Tibial nerve (tissue), 4 donors: ENCODE data around the gene LRRC10. TPM values are rescaled to one million over a fixed set of nuclear protein-coding genes. Genes with fewer than 3 reads are reported as not detected.
A peak's percentile ranks its signal among the peaks of the same experiment; 100 is the strongest.

Experiments used
- DNase-seq, 2 donors: peaks; one replicate each; pipeline ENCODE4 v3.0.0-alpha.2; 2019; ENCODE audit warnings: low spot score in 2 of 2
- H3K27ac ChIP-seq, 4 donors: fragments of 200-600 bp; sonication (generic) in 3 of 4; one replicate each; pipeline ENCODE4 v1.5.1; 2017 to 2019; ENCODE audit warnings: mild to moderate bottlenecking in 1 of 4
- H3K27me3 ChIP-seq, 2 donors: fragments of 200-600 bp; sonication (generic) in 1 of 2; one replicate each; pipeline versions ENCODE4 v1.5.1 to v1.6.0; 2017 to 2019
- H3K36me3 ChIP-seq, 3 donors: fragments of 200-600 bp; sonication (generic); one replicate each; pipeline ENCODE4 v1.5.1; 2018 to 2019
- H3K4me1 ChIP-seq, 4 donors: fragments of 200-600 bp; sonication (generic) in 3 of 4; one replicate each; pipeline ENCODE4 v1.5.1; 2017 to 2019
- H3K4me3 ChIP-seq, 4 donors: fragments of 200-600 bp; sonication (generic) in 3 of 4; one replicate each; pipeline ENCODE4 v1.5.1; 2017 to 2019; ENCODE audit warnings: mild to moderate bottlenecking in 1 of 4, moderate library complexity in 1 of 4
- H3K9me3 ChIP-seq, 4 donors: fragments of 200-600 bp; sonication (generic) in 3 of 4; one replicate each; pipeline ENCODE4 v1.5.1; 2017 to 2019
- CTCF ChIP-seq, 5 experiments: fragments of 200-600 bp in 3 of 5; fragments of 450-650 bp in 2 of 5; sonication (generic) in 3 of 5; IDR thresholded peaks; one replicate each; pipeline ENCODE4 v1.5.1; 2016 to 2019; ENCODE audit warnings: antibody characterized with exemption in 5 of 5, mild to moderate bottlenecking in 3 of 5, moderate library complexity in 2 of 5
- EP300 ChIP-seq, 2 donors: sonication (generic); formaldehyde crosslinking; IDR thresholded peaks; one replicate each; pipeline ENCODE4 v1.6.1; 2017; ENCODE audit warnings: antibody characterized with exemption in 2 of 2, mild to moderate bottlenecking in 1 of 2
- POLR2A ChIP-seq, 2 donors: fragments of 450-650 bp; IDR thresholded peaks; one replicate each; pipeline ENCODE4 v1.6.1; 2017; ENCODE audit warnings: antibody characterized with exemption in 2 of 2, mild to moderate bottlenecking in 2 of 2, moderate library complexity in 2 of 2
- WGBS, 2 donors: methylation state at CpG; one replicate each; pipeline ENCODE4 v1.1.5; 2018; 5-methylcytosine and 5-hydroxymethylcytosine counted together
- small RNA-seq: library from RNA; depleted of rRNA; stranded (forward); fragments of <200 nt; gene quantifications from one replicate; pipeline ENCODE3, GENCODE V24; 2016
- total RNA-seq, 4 donors: library from RNA; depleted of rRNA; stranded (reverse); fragments of >200 nt; gene quantifications; one replicate each; pipeline ENCODE4 v1.1.0, GENCODE V29; 2016

LRRC10 gene
- total RNA-seq, 4 donors from 2014 or later, result not detected

GRCh38 chr12:69566603-69567002 is 44.1 kb downstream of the LRRC10 start:
- Histone ChIP-seq H3K4me1 (peaks cover 0 to 2% (median 0%) of the 10 kb centered on the region in 4 donors), H3K9me3 (no peaks in the 10 kb centered on the region), H3K4me3 (no peak overlapping the region), H3K27me3 (no peaks in the 10 kb centered on the region), H3K36me3 (peaks cover 0 to 27% (median 0%) of the 10 kb centered on the region in 3 donors), H3K27ac (no peak overlapping the region)
- WGBS, 2 donors, result 86 to 89% methylated on average over 3 of the region's 3 CpGs
- DNase-seq, result no peak
- TF ChIP-seq POLR2A (IDR thresholded peaks at IDR 0.05) (no peak), EP300 (IDR thresholded peaks at IDR 0.05) (no peak), CTCF (IDR thresholded peaks at IDR 0.05) (no peak)

- H3K27ac ChIP-seq, result no peak overlapping the region
- no peaks in the 10 kb centered on the region for H3K9me3 ChIP-seq
- H3K4me1 ChIP-seq, result peaks cover 0 to 4% (median 0%) of the 10 kb centered on the region in 4 donors
- DNase-seq, result no peak
- TF ChIP-seq CTCF (IDR thresholded peaks at IDR 0.05), result no peak
- TF ChIP-seq POLR2A (IDR thresholded peaks at IDR 0.05), result no peak
- TF ChIP-seq EP300 (IDR thresholded peaks at IDR 0.05), result no peak
- no peaks in the 10 kb centered on the region for H3K27me3 ChIP-seq
- peaks cover 0 to 14% (median 0%) of the 10 kb centered on the region in 3 donors for H3K36me3 ChIP-seq
- WGBS, 2 donors, result 94 to 100% methylated on average over 2 of the region's 2 CpGs
- no peak overlapping the region for H3K4me3 ChIP-seq
These were observed 47.4 kb downstream of the LRRC10 start for GRCh38 chr12:69563166-69563762.

Small RNA genes lying within 50 kb of the gene (small RNA-seq; reads per million reads assigned to genes)
- gene MIR3913-1, result 6.4 reads per million, percentile 86 among the genes with 10 or more reads in this experiment

Other genes with a start within 250 kb of the LRRC10 start
- 100 to 1,000 TPM in 1 of 4 donors, 10 to 100 TPM in 3; 51.7 to 113 (median 66.4) TPM for gene FRS2, start 140.5 kb downstream of the LRRC10 start, total RNA-seq
- 100 to 1,000 TPM in 1 of 4 donors, 10 to 100 TPM in 3; 57.7 to 108 (median 72.7) TPM for gene CCT2, start 25.4 kb downstream of the LRRC10 start, total RNA-seq
- not detected for gene BEST3, start 88.4 kb upstream of the LRRC10 start, total RNA-seq
- gene RAB3IP, start 128.0 kb upstream of the LRRC10 start, total RNA-seq, result 10 to 100 TPM; 11.7 to 44.0 (median 16.9) TPM
- under 1 TPM in 1 of 4 donors, not detected in 3; 0.20 TPM for gene MYRFL, start 214.3 kb upstream of the LRRC10 start, total RNA-seq